Motor neuron (in vitro differentiated cells): ENCODE data around the gene RPRM. TPM values are rescaled to one million over a fixed set of nuclear protein-coding genes. Genes with fewer than 3 reads are reported as not detected.
"Not testable (repeated sequence)": the region's sequence is repeated elsewhere in the genome, so short reads cannot be mapped to it uniquely, and the experiment has no call there.

ENCODE experiments used
- ATAC-seq, 8 experiments: fragments of 200-7000 bp; cut with Tn5 transposase; replicated peaks in 6 of 8; 2 replicates each; pipeline ENCODE4 v1.8.0; 2021; ENCODE audit warnings: mild to moderate bottlenecking in 8 of 8, moderate library complexity in 8 of 8
- H3K27ac ChIP-seq, 2 donors: fragments of 250-450 bp; sonication (Bioruptor Pico); 2 replicates each; pipeline ENCODE4 v1.9.0; 2021; ENCODE audit warnings: antibody characterized with exemption in 2 of 2, mild to moderate bottlenecking in 2 of 2, moderate library complexity in 1 of 2
- H3K4me1 ChIP-seq, 2 donors: fragments of 250-450 bp; sonication (Bioruptor Pico); replicated peaks in 1 of 2; 2 replicates each; pipeline ENCODE4 v1.6.1; 2021; ENCODE audit warnings: antibody characterized with exemption in 2 of 2, mild to moderate bottlenecking in 2 of 2, moderate library complexity in 1 of 2
- H3K4me3 ChIP-seq, 5 donors: fragments of 250-450 bp; sonication (Bioruptor Pico); 2 replicates each; pipeline ENCODE4 v1.9.0; 2021; ENCODE audit warnings: antibody characterized with exemption in 5 of 5, mild to moderate bottlenecking in 5 of 5, moderate library complexity in 4 of 5
- WGBS, 10 experiments: fragments of 450-650 bp; shearing (Covaris generic); methylation state at CpG; one replicate each; pipeline ENCODE4 v1.0.0; 2022; 5-methylcytosine and 5-hydroxymethylcytosine counted together
- in situ Hi-C, 9 experiments: fragments of 400-800 bp; cut with MboI; loops; one replicate each; pipeline ENCODE4 v1.15.0; 2021; ENCODE audit warnings: low sequenced_read_pairs in 9 of 9, low pct_unique_long_range_greater_than_20kb in 2 of 9; ENCODE audit not compliant: unreplicated experiment in 9 of 9
- total RNA-seq, 8 experiments: library from RNA; unstranded; fragments of 300-600 nt; gene quantifications; 2 replicates each; pipeline versions ENCODE4 v1.2.3 to v1.2.4, GENCODE V29; 2022

RPRM gene
- total RNA-seq, result 100 to 1,000 TPM in 3 of 8 experiments, 10 to 100 TPM in 4, 1 to 10 TPM in 1; 7.8 to 484 (median 81.3) TPM

DNA sequence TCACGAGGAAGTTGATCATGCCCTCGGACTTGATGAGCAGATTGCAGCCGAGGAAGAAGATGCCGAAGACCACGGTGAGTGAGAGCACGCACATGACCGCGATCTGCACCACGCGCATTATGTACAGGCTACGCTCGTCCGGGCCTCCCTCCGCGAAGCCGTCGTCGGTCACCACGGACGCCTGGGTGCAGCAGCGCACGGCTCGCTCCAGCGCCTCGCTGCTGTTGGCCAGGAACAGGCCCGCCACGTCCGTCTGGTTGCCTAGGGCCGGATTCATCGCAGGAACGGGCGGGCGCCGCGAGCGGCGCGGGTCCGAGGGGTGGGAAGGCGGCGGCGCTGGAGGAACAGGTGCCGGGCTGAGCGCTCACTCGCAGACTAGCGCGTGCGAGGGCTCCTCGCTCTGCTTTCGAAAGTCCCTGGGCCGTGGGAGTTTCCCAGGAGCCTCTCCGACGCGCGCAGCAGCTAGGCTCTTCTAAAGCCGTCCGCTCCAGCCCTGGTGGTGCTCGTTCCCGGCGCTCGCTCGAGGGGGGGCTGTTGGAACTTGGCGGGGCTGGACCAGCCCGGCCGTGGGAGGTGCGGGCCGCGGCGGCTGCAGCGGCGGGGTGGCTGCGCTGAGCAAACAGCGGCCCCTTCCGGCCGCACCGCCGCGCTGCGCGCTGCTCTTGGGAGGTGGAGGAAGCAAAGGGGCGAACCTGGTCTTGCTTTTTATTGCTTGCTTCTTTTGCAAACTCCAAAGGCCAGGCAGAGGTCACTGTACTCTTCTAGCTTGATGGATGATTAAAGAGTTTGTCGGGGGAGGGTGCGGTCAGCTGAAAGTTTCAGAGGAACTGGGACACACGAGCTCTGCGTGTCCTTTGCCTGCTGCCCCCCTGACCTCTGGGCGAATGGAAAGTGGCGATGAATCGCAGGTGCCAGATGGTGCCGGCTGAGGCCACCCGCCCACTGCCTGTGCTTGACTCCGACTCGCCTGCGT, at the start of gene RPRM:
TSS of gene RPRM (minus strand) at position 474 of the 973 bp plus-strand sequence. CDS start at position 277, 197 bp downstream.
- Histone ChIP-seq H3K4me3 (peak within 1 kb of the TSS; percentile 50 to 62 (median 56)), H3K4me1 (peaks cover 11 to 28% of the 10 kb centered on the region in 2 donors), H3K27ac (peak within 1 kb of the TSS; percentile 75 to 89)
- in situ Hi-C loops, result loop anchor here in 4 of 9 experiments (10.0 to 25.0 kb wide), 4 partner anchors 314 to 766 kb away; partner anchors contain the start of genes ARL6IP6 (in 1 of the 4) and PRPF40A (in 1 of the 4)
- 0 to 2% (median 1%) methylated on average over 5 to 29 of the region's 93 CpGs; no CpG with 5 or more reads in 4 of the 10 experiments for WGBS, 10 experiments
- peak; percentile 64 to 89 (median 86) for ATAC-seq

DNA sequence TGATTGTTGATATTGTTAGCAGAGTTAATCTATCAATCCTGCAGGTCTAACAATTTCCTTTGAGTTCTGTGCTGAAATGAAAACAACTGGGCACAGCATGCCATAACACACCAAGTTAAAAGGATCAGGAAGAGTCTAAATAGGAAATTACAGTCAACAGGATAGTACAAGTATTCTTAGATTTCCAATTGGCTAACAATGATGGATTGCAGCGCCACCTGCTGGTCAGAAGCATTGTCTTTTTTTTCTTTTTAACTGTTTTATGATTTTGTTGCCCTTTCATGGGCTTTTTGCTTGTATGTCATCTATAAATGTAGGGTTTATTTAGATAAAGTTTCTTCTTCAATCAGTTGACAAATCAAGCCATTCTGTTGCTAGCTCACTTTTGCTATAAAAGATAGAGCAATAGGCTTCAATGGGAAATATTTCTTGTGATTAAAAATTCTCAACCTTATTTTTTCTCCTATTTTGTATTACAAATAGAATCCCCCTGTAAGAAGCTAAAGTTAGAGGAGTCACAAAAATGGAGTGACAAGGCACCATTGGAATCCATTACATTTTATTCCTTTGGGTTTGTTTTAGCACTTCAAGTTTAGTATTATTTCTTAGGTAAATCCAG, 40.8 kb upstream of the RPRM start:
- in situ Hi-C loops, result loop anchor here in 3 of 9 experiments (25.0 kb wide), 2 partner anchors 782 to 1332 kb away; partner anchors contain the start of gene STAM2 (in 1 of the 3)
- Histone ChIP-seq H3K27ac (no peak overlapping the region), H3K4me1 (peaks cover 0 to 2% of the 10 kb centered on the region in 2 donors), H3K4me3 (no peak overlapping the region)
- 0 to 17% (median 0%) methylated on average over 1 of the region's 1 CpG; no CpG with 5 or more reads in 1 of the 10 experiments for WGBS, 10 experiments
- ATAC-seq, result peak in 6 of 8 experiments; percentile 28 to 55 (median 48)

GRCh38 chr2:153512331-153512730, 33.8 kb upstream of the RPRM start:
- H3K4me3 ChIP-seq, result no peak overlapping the region
- WGBS, 10 experiments, result 15 to 100% (median 89%) methylated on average over 2 to 4 of the region's 4 CpGs; no CpG with 5 or more reads in 1 of the 10 experiments
- peak in 3 of 8 experiments; percentile 25 to 51 (median 31) for ATAC-seq
- H3K27ac ChIP-seq, result no peak overlapping the region
- in situ Hi-C loops, result loop anchor here in 3 of 9 experiments (25.0 kb wide), 2 partner anchors 775 to 1325 kb away; partner anchors contain the start of gene STAM2 (in 1 of the 3)
- no peaks in the 10 kb centered on the region for H3K4me1 ChIP-seq

DNA sequence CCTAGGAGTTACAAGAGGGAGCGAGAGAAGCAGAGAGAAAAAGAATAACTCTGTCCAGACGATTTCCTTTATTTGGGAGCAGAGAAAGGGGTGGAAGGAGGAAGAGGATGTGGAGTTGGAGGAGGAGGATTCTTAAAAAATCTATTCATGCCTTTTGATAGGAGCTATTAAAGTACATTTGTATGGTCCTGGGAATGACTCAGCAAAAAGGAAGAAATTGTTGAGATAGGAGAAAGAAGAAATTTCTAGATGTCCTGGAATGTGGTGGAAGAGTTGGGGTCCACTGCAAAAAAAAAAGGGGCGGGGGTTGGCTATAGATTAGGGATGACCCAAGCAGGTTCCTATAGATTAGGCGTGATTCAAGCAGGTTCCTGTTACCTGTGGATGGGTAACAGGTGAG, 32.4 kb upstream of the RPRM start:
- 49 to 94% (median 81%) methylated on average over 2 to 4 of the region's 4 CpGs; no CpG with 5 or more reads in 1 of the 10 experiments for WGBS, 10 experiments
- H3K4me3 ChIP-seq, result no peak overlapping the region
- H3K27ac ChIP-seq, result no peak overlapping the region
- ATAC-seq, result no peak
- in situ Hi-C loops, result loop anchor here in 3 of 9 experiments (25.0 kb wide), 2 partner anchors 774 to 1324 kb away; partner anchors contain the start of gene STAM2 (in 1 of the 3)
- no peaks in the 10 kb centered on the region for H3K4me1 ChIP-seq

DNA sequence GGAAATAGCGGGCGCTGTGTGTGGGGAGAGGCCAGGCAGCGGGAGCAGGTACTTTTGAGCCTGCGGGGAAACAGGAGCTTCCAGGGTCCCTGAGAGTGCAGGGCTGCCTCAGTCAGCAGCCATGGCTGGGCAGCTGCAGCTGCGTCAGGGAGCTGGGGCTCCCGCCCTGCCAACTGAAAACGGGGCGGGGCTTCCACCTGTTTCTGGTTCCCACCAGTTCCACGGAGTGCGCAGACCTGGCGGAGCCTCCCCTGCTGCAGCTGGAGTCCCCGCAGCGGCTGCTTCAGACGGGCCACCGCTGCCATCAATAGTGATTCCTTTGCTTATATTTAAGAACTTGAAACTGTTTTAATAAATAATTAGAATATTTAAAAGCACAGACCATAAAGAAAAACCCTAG, 30.6 kb upstream of the RPRM start:
- Histone ChIP-seq H3K4me1 (no peaks in the 10 kb centered on the region), H3K27ac (no peak overlapping the region), H3K4me3 (no peak overlapping the region)
- in situ Hi-C loops, result loop anchor here in 3 of 9 experiments (25.0 kb wide), 2 partner anchors 772 to 1322 kb away; partner anchors contain the start of gene STAM2 (in 1 of the 3)
- WGBS, 10 experiments, result 58 to 90% (median 80%) methylated on average over 2 to 10 of the region's 15 CpGs; no CpG with 5 or more reads in 6 of the 10 experiments
- no peak for ATAC-seq

DNA sequence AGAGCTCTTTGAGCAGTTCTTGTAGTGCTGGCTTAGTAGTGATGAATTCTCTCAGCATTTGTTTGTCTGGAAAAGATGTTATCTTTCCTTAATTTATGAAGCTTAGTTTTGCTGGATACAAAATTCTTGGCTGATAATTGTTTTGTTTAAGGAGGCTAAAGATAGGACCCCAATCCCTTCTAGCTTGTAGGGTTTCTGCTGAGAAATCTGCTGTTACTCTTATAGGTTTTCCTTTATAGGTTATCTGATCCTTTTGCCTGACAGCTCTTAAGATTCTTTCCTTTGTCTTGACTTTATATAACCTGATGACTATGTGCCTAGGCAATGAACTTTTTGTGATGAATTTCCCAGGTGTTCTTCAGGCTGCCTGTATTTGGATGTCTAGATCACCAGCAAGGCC, 27.9 kb upstream of the RPRM start:
- in situ Hi-C loops, result loop anchor here in 3 of 9 experiments (25.0 kb wide), 2 partner anchors 769 to 1319 kb away; partner anchors contain the start of gene STAM2 (in 1 of the 3)
- not testable (repeated sequence) for H3K4me1 ChIP-seq, H3K4me3 ChIP-seq, ATAC-seq, H3K27ac ChIP-seq

- no peak overlapping the region for H3K4me3 ChIP-seq
- 100% methylated on average over 3 to 4 of the region's 5 CpGs; no CpG with 5 or more reads in 8 of the 10 experiments for WGBS, 10 experiments
- ATAC-seq, result peak in 1 of 8 experiments; percentile 27
- in situ Hi-C loops, result loop anchor here in 3 of 9 experiments (25.0 kb wide), 3 partner anchors 337 to 787 kb away; partner anchors contain the start of genes ARL6IP6 (in 1 of the 3) and PRPF40A (in 1 of the 3)
- H3K4me1 ChIP-seq, result no peaks in the 10 kb centered on the region
- no peak overlapping the region for H3K27ac ChIP-seq
These were observed 20.9 kb upstream of the RPRM start for GRCh38 chr2:153499439-153499838.

DNA sequence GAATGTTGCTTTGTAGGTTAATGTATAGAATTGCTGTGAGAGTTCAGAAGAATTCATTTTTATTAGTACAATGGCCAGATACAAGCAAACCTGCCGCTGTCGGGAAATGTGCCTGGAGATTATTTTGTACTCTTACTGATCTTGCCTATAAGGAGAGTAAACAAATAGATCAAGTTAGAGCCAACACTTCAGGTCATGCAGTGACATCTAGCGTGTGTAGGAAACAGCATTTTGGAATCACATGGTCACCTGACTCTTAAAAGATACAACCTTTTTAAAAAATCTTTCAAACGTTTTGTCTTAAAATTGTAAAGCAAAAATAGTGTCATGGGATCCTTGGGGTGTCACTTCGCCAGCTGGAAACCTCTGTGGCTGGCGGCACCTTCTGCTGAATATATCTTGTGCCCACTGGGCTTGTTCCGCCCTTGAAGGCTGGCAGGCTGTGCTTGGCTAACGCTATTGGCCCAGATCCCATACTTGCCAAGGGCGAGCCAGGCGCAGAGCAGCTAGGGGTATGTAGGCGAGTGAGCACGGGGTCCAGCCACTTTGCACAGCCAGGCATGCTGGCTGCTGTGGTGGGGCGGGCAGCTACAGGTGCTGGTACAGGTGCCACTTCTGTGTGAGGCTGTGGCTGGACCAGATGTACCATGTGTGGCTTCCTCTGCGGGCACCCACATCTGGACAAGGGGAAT, 19.5 kb upstream of the RPRM start:
- Histone ChIP-seq H3K27ac (no peak overlapping the region), H3K4me1 (no peaks in the 10 kb centered on the region), H3K4me3 (no peak overlapping the region)
- WGBS, 10 experiments, result 59 to 100% (median 93%) methylated on average over 1 to 8 of the region's 14 CpGs; no CpG with 5 or more reads in 1 of the 10 experiments
- in situ Hi-C loops, result loop anchor here in 3 of 9 experiments (25.0 kb wide), 3 partner anchors 336 to 786 kb away; partner anchors contain the start of genes ARL6IP6 (in 1 of the 3) and PRPF40A (in 1 of the 3)
- ATAC-seq, result no peak

GRCh38 chr2:153495725-153496124, 17.2 kb upstream of the RPRM start:
- H3K4me1 ChIP-seq, result no peaks in the 10 kb centered on the region
- H3K4me3 ChIP-seq, result no peak overlapping the region
- in situ Hi-C loops, result loop anchor here in 3 of 9 experiments (25.0 kb wide), 3 partner anchors 333 to 783 kb away; partner anchors contain the start of genes ARL6IP6 (in 1 of the 3) and PRPF40A (in 1 of the 3)
- peak in 1 of 8 experiments; percentile 26 for ATAC-seq
- WGBS, 10 experiments, result 0 to 71% (median 61%) methylated on average over 1 of the region's 1 CpG; no CpG with 5 or more reads in 4 of the 10 experiments
- H3K27ac ChIP-seq, result no peak overlapping the region

DNA sequence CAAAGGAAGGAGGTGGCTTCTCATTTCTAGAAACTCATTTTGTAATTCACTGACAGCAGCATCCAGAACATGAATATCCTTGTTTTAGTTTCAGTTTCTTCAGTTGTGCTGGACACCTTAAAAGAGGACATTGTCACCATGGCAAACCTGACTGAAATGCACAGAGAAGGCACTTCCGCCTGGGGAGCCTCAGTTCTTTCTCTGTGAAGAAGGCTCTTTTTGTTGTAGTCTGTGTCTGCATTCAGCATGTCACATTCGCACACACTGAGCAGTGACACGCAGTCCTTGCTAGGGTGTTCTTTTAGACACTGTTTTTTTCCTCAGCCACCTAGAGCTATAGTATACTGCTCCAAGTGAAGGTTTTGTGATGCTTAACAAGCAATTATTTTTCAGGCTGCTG, 9.5 kb upstream of the RPRM start:
- H3K27ac ChIP-seq, result peak overlapping the region; percentile 32 to 62
- peak overlapping the region in 4 of 5 donors; percentile 0 to 17 (median 14) for H3K4me3 ChIP-seq
- ATAC-seq, result peak; percentile 22 to 92 (median 85)
- WGBS, 10 experiments, result 0 to 39% (median 5%) methylated on average over 1 to 3 of the region's 3 CpGs; no CpG with 5 or more reads in 3 of the 10 experiments
- peaks cover 29 to 39% of the 10 kb centered on the region in 2 donors for H3K4me1 ChIP-seq
- in situ Hi-C loops, result loop anchor here in 3 of 9 experiments (25.0 kb wide), 3 partner anchors 326 to 776 kb away; partner anchors contain the start of genes ARL6IP6 (in 1 of the 3) and PRPF40A (in 1 of the 3)

- peak; percentile 63 to 79 (median 77) for ATAC-seq
- WGBS, 10 experiments, result 0 to 67% (median 17%) methylated on average over 1 of the region's 1 CpG; no CpG with 5 or more reads in 3 of the 10 experiments
- Histone ChIP-seq H3K27ac (peak overlapping the region; percentile 32 to 62), H3K4me3 (no peak overlapping the region), H3K4me1 (peaks cover 29 to 39% of the 10 kb centered on the region in 2 donors)
- in situ Hi-C loops, result loop anchor here in 3 of 9 experiments (25.0 kb wide), 3 partner anchors 325 to 775 kb away; partner anchors contain the start of genes ARL6IP6 (in 1 of the 3) and PRPF40A (in 1 of the 3)
These were observed 8.9 kb upstream of the RPRM start for GRCh38 chr2:153487448-153487847.
